HepG2 (cell line): ENCODE results near the gene ZBTB46. TPM values are rescaled to one million over a fixed set of nuclear protein-coding genes. Genes with fewer than 3 reads are reported as not detected.

Source experiments
- ATF1 ChIP-seq: IDR thresholded peaks from 2 replicates; pipeline ENCODE4 v1.6.1; 2016; ENCODE audit warnings: mild to moderate bottlenecking, control low read depth
- DZIP1 ChIP-seq: sonication (generic); formaldehyde crosslinking; IDR thresholded peaks from 2 replicates; pipeline ENCODE4 v1.5.0; 2020; ENCODE audit warnings: mild to moderate bottlenecking, missing genetic modification reagents
- ERF ChIP-seq: IDR thresholded peaks from 2 replicates; pipeline ENCODE4 v1.6.1; 2018; ENCODE audit warnings: missing biosample characterization, missing genetic modification reagents
- HNF4A ChIP-seq: sonication (generic); formaldehyde crosslinking; IDR thresholded peaks from 2 replicates; pipeline ENCODE4 v1.4.0; 2020; ENCODE audit warnings: missing genetic modification reagents
- KMT2B ChIP-seq: IDR thresholded peaks from 2 replicates; pipeline ENCODE4 v1.6.1; 2016; ENCODE audit warnings: missing genetic modification reagents, missing compliant biosample characterization
- NBN ChIP-seq: fragments of 450-650 bp; conservative IDR thresholded peaks from 2 replicates; pipeline ENCODE4 v1.6.1; 2017
- NFAT5 ChIP-seq: sonication (generic); formaldehyde crosslinking; IDR thresholded peaks from 2 replicates; pipeline ENCODE4 v1.4.0; 2020; ENCODE audit warnings: missing genetic modification reagents
- PCBP1 ChIP-seq: fragments of 200-400 bp; formaldehyde crosslinking; IDR thresholded peaks from 2 replicates; pipeline ENCODE4 v1.6.1; 2017; ENCODE audit warnings: mild to moderate bottlenecking, low read depth, low read length, borderline replicate concordance
- RBM39 ChIP-seq: fragments of 200-400 bp; formaldehyde crosslinking; IDR thresholded peaks from one replicate; pipeline ENCODE4 v1.6.1; 2018; ENCODE audit warnings: antibody characterized with exemption, mild to moderate bottlenecking, low read depth, low read length; ENCODE audit not compliant: poor library complexity, severe bottlenecking
- SCMH1 ChIP-seq: sonication (generic); formaldehyde crosslinking; IDR thresholded peaks from 2 replicates; pipeline ENCODE4 v1.9.0; 2021; ENCODE audit warnings: missing genetic modification reagents, mild to moderate bottlenecking, borderline replicate concordance
- SOX5 ChIP-seq: IDR thresholded peaks from 2 replicates; pipeline ENCODE4 v1.6.1; 2016; ENCODE audit warnings: borderline replicate concordance
- TAF15 ChIP-seq: fragments of 200-400 bp; formaldehyde crosslinking; IDR thresholded peaks from one replicate; pipeline ENCODE4 v1.6.1; 2018; ENCODE audit warnings: mild to moderate bottlenecking, low read depth, low read length; ENCODE audit not compliant: poor library complexity, severe bottlenecking
- ZHX2 ChIP-seq, 2 experiments: sonication (generic) in 1 of 2; formaldehyde crosslinking in 1 of 2; IDR thresholded peaks; 2 replicates each; pipeline versions ENCODE4 v1.6.1 to v1.9.0; 2014 to 2022; ENCODE audit warnings: antibody characterized with exemption in 1 of 2, borderline replicate concordance in 1 of 2, inconsistent platforms in 1 of 2, low read depth in 1 of 2, missing genetic modification reagents in 1 of 2
- ZNF556 ChIP-seq: sonication (generic); formaldehyde crosslinking; IDR thresholded peaks from 2 replicates; pipeline ENCODE4 v1.4.0; 2020; ENCODE audit warnings: mild to moderate bottlenecking, missing genetic modification reagents, borderline replicate concordance
- polyA plus RNA-seq, 8 experiments: library from polyadenylated mRNA; depleted of rRNA in 3 of 8; stranded (reverse) in 7 of 8; unstranded in 1 of 8; fragments of >200 nt; fragmentation: Illumina TruSeq in 4 of 8; extraction: Trizol in 4 of 8; gene quantifications; 2 replicates each; pipeline versions ENCODE4 v1.2.1 to v1.2.3, GENCODE V29; 2011 to 2016; ENCODE audit warnings: low read depth in 4 of 8, missing spikeins in 1 of 8, mixed read lengths in 1 of 8; ENCODE audit not compliant: insufficient read depth in 1 of 8
- total RNA-seq, 5 experiments: library from RNA; depleted of rRNA; stranded (reverse); fragments of >200 nt; fragmentation: Illumina TruSeq; extraction: Trizol; gene quantifications; 2 replicates each; pipeline ENCODE4 v1.2.3, GENCODE V29; 2016; ENCODE audit warnings: low read depth in 1 of 5

The ZBTB46 gene
- total and polyA plus RNA-seq, 2 of the 13 experiments (the other 11 are each of a cell fraction or from before 2014, with no cell fraction given) = 1.6 to 13.5 TPM

GRCh38 chr20:63744574-63745423 is 86.3 kb downstream of the ZBTB46 start (continued):
- no peak for TF ChIP-seq DZIP1 (CRISPR knock-in tag)
- peak; percentile 55; the same call in 1 of the 2 replicates for TF ChIP-seq HNF4A
- peak; percentile 59 for TF ChIP-seq RBM39
- peak; percentile 97 for TF ChIP-seq TAF15
- TF ChIP-seq PCBP1 = 0 out of 2 replicates have a peak, but pooled peaks have one; percentile 54
- no peak for TF ChIP-seq SOX5 (CRISPR knock-in tag)
- no peak for TF ChIP-seq KMT2B (CRISPR knock-in tag)
- peak; percentile 63; the same call in 1 of the 2 replicates for TF ChIP-seq ZNF556
- no peak for TF ChIP-seq ZHX2 (IDR thresholded peaks at IDR 0.05; ENCODE audit: low read depth)
- TF ChIP-seq ZHX2 (CRISPR knock-in tag; IDR thresholded peaks at IDR 0.05; ENCODE audit: borderline replicate concordance) = no peak
- TF ChIP-seq NBN = no peak
- TF ChIP-seq SCMH1 (CRISPR knock-in tag) = no peak
- TF ChIP-seq ATF1 = no peak
- TF ChIP-seq ERF (CRISPR knock-in tag) = no peak
- TF ChIP-seq NFAT5 = 0 out of 2 replicates have a peak, but pooled peaks have one; percentile 19
